Kidney capillary endothelial cell (primary cell): ENCODE data around the gene TRIP11.

Source experiments
- DNase-seq: peaks from one replicate; pipeline ENCODE4 v3.0.0-alpha.2; 2018; ENCODE audit warnings: low spot score

Gene TRIP11

DNA sequence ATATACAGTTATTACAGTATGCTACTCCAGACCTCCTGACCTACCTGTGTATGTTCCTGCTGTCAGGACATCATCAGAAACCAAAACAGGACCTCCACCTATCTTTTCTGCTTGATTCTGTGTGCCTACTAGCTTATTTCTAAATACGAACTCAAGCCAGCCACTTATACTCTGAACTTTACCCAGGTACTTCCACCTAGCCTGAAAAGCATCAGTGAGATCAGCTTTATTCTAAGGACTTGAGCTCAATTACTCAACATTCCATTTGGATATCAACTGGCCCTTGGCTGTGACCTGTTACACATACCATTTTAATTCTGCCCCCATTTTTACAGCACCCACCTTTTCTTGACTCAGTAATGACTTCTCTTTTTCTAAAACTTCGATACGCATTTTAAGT is 29.2 kb downstream of the TRIP11 start:
- DNase-seq, result no peak

GRCh38 chr14:92009604-92010003 is 30.3 kb downstream of the TRIP11 start:
- DNase-seq, result no peak

DNA sequence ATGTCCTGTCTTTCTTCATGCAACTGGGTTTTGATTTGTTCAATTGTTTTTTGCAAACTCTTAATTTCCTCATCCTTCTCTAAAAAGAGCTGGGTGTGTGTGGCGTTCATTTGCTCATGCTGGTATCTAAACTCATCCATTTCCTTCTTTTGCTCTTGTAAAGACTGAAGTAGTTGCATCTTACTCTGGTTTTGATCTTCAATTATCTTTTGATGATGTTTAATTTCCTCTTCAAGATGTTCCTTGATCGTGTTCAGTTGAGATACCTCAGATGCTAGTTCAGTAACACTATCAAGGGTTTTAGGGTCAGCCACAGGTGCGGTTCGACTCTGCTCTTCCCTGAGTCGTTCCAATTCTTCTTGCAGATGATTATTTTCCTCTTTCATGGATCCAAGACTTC is 34.8 kb downstream of the TRIP11 start:
- DNase-seq, result no peak

DNA sequence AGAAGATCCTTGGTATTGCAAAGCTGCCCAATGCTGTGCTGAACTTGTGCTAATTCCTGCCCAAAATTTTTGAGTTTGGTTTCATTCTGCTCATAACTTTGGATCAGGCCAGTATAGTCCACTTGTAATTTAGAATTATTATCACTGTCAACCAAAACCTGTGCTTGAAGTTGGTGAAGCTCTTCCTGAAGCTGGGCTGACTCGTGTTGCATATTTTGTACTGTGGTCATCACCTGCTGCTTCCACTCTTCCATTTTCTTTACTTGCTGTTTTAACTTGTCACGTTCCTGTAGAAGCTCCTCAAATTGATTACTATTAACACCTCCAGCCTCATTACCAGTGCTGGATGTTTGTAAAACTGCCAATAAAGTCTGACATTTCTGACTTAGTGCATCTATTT is 35.8 kb downstream of the TRIP11 start:
- no peak for DNase-seq

DNA sequence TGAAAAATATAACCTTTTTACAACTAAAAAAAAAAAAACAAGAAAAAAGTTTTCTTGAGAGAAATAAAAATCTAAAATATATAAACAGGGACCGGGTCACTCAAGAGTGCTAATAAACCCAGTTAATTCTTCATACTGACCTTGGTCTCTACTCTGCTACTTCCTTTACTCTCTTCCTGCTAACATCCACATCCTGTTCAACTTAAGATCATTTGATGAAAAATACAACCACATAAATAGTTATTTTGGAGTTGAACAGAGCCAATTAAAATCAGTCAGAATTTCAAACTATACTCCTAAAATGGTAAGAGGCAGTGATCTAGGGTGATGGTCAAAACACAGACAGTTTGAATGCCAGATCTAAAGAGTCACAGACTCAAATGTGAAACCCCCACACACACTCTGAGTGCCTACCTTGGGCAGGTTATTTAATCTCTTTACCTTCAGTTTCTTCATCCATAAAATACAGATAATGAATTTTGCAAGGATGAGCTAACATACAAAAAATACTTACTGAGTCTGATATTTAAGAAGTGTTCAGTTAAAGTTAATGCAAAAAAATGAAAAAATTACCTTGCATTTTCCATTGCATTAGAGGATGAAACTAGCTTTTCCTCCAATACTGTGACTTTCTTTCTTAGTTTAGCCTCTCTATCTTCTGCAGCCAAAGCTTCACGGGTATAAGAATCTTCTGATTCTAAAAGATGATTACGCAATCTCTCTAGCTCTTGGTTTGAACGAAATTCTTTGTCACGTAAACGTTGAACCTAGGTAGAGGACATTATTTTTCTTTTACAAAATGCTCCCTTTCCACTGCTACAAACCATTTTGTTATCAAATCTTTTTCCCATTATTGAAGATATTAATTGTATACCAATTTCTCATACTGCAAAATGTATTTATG is 40.9 kb downstream of the TRIP11 start:
- DNase-seq, result no peak

DNA sequence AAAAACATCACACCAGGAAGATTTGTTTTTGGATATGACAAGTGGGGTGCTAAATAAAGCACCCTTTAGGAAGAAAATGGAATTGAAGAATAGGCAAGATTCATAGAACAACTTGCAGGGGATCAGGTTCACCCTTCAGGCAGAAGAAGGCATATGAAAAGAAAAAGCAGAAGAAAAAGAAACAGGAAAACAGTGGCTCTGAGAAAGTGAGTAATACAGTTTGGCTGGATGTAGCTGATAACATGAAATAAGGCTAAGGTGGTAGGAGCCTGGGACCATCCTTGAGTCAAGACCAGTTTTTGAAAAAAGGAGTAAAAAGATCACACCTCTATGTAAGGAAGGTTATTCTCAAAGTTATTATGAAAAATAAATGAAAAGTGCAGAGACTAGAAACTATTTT is 42.4 kb downstream of the TRIP11 start:
- no peak for DNase-seq

DNA sequence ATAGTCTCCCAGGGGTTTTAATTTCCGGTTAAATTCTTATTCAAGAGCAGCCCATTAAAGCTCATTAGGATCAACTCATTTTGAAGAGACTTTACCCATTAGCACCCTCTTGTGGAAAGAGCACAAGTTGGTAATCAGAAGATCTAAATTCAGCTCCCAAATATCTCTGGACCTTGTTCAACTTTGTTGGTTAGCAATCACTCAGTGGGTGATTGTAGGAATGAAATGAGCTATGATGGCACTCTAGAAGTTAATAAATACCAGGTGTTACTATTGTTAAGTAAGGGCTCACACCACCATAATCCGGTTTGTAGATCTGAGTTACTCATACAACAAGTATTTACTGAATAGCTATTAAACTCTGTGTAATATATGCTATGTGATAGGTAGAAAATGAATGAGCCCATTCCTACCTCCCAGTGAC is 42.9 kb downstream of the TRIP11 start:
- peak; percentile 56 for DNase-seq

- no peak for DNase-seq
These were observed 52.7 kb downstream of the TRIP11 start for GRCh38 chr14:91987192-91987591.

GRCh38 chr14:91985521-91986255 is 54.2 kb downstream of the TRIP11 start:
- DNase-seq, result no peak

GRCh38 chr14:91985008-91985407 is 54.9 kb downstream of the TRIP11 start:
- DNase-seq, result peak; percentile 40

- no peak for DNase-seq
These were observed 56.3 kb downstream of the TRIP11 start for GRCh38 chr14:91983588-91983987.

DNA sequence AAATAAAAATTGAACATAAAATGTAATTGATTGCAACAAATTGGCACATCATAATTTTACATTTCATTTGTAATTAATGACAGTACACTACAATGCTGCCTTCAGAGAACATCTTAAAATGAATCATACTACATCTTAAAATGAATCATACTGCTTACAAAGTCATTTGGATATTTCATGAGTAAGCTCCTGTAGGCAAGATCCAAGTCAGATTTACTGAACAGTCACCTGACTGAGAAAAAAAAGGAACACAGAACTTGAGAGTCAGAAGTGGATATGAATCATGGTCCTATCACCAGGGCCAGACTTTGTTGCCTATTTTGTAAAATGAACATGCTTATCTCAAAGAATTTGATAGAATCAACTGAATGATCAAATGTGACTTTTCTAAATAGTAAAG is 59.7 kb downstream of the TRIP11 start:
- DNase-seq, result peak; percentile 92

DNA sequence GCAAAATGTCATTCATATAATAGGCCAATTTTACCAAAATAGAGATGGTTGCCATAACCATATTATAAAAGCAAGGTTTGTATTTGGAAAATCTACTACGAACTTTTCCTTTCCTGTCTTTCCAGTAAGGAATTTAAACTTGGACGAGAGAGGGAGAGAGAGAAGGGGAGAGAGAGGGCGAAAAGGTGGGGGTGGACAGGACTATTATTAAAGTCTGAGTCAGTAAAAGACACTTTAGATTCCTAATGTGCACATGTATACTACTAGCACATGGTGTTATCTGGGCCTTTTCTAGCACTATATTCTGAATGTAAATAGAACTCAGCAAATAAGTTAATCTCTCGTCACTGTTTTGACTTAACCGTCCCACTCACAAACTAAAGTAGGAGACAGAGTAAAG is 62.0 kb downstream of the TRIP11 start:
- no peak for DNase-seq

DNA sequence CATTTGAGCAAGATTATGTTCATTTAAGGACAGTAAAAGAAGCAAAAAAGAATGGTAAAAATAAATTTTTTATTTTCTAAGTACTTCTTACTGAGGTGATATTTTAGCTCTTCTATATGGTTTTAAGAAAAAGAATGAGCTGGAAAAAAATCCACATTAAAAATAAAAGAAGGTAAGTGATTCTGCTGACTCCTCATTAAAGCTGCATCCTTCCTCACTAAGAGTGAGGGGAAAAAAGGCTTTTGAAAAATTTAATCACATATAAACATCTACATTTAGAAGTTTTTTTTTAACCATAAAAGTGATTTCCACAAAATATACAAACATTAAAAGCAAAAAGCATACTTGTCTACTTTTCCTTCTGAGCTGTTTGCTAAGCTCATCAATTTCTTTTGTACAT is 64.1 kb downstream of the TRIP11 start:
- no peak for DNase-seq

GRCh38 chr14:91971188-91971778 is 68.6 kb downstream of the TRIP11 start:
- no peak for DNase-seq

- no peak for DNase-seq
These were observed 71.6 kb downstream of the TRIP11 start for GRCh38 chr14:91968280-91968679.

- DNase-seq, result no peak
These were observed 75.1 kb downstream of the TRIP11 start for GRCh38 chr14:91964724-91965123.

DNA sequence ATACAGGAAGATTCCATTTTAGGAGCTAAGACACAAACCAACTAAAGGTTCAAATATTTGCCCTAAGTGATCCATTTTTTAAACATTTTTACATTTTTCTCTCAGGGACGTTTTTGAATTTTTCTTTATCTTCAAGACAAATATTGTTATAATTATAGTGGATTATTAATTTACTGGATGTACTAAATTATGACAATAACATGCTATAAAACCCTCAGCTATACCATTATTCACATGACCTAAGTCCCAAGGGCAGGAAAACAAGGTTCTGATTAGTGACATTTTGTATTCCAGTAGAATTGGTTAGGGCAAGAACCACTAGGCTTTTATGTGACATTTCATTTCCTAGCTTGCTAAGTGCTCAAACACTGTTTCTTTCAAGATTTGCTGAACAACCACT is 75.8 kb downstream of the TRIP11 start:
- no peak for DNase-seq

DNA sequence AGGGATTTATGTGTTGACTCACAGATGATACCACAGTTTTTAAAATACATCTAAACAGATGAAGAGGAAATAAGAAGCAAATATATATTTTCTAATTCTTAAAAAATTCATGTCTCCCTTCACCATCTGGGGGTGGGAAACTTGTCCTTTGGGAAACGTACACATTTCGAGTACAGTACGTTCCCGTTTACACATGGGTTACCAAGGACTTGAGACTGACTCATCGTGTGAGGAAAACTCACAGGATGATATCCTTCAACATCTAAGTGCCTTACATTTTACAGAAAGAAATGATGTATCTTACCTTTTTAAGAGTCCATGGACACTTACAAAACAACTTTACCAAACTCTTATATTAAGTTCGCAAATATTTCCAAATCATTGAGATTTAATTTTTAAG is 76.4 kb downstream of the TRIP11 start:
- no peak for DNase-seq

GRCh38 chr14:91961297-91962220 is 78.3 kb downstream of the TRIP11 start:
- no peak for DNase-seq

DNA sequence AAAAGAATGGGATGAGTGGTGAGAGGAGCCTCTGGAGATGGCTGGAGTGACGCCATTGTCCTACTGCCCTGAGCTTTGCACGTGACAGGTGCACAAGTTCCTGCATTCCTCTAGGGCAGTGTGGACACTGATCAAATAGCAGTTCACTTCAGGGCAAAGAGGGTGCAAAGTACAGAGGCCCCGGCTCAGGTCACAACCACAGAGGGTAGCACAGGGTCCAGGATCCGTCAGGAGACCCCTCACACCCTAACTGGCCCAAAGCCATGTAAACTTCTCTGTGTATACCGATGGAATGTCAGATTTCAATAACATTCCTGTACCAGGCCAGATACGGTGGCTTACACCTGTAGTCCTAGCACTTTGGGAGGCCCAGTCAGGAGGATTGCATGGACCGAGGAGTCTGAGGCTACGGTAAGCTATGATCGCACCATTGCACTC is 82.0 kb downstream of the TRIP11 start:
- DNase-seq, result no peak

DNA sequence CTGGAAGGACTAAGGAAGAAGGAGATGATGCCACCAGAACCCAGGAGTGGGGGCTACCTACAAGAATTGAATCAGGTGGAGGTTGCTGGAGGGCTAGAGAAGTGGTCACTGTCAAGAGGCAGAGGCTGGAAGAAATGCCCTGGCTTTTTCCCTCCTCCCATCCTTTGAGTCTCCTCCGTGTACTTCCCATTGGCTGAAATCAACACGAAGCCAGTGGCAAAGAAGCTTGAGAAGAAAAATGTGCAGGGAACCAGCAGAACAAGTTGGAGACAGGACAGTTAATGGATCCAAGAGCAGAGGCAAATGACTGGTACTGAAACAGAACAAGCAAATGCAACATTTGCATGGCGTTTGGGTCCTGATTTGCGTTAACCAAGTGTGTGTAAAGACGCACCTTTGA is 83.2 kb downstream of the TRIP11 start:
- DNase-seq, result no peak
